HEK293T (cell line): ENCODE results near the gene COG8.

Source experiments
- CTCF ChIA-PET: fragments of 350-600 bp; formaldehyde crosslinking; extraction: SDS; loops from one replicate; lab custom pipeline; 2021; ENCODE audit warnings: antibody characterized with exemption, inconsistent platforms; lab: Yijun Ruan, JAX
- POLR2A ChIA-PET: fragments of 350-600 bp; formaldehyde crosslinking; extraction: SDS; loops from one replicate; lab custom pipeline; 2020; ENCODE audit warnings: antibody characterized with exemption, inconsistent platforms; lab: Yijun Ruan, JAX
- DNase-seq: peaks from one replicate; pipeline ENCODE4 v3.0.0; 2012; ENCODE audit warnings: mixed read lengths; ENCODE audit errors: extremely low spot score
- ARNT ChIP-seq: fragments of 450-650 bp; IDR thresholded peaks from 2 replicates; pipeline ENCODE4 v1.6.1; 2017; ENCODE audit warnings: mild to moderate bottlenecking
- BHLHE40 ChIP-seq: fragments of 450-650 bp; IDR thresholded peaks from 2 replicates; pipeline ENCODE4 v1.6.1; 2016; ENCODE audit warnings: mild to moderate bottlenecking, moderate library complexity, borderline replicate concordance
- CTBP1 ChIP-seq: fragments of 450-650 bp; IDR thresholded peaks from 2 replicates; pipeline ENCODE4 v1.6.1; 2016; ENCODE audit warnings: borderline replicate concordance
- ELF4 ChIP-seq: fragments of 450-650 bp; IDR thresholded peaks from 2 replicates; pipeline ENCODE4 v1.6.1; 2017; ENCODE audit warnings: antibody characterized with exemption
- FOXA1 ChIP-seq: fragments of 450-650 bp; IDR thresholded peaks from 2 replicates; pipeline ENCODE4 v1.6.1; 2016; ENCODE audit warnings: mild to moderate bottlenecking
- FOXK2 ChIP-seq: fragments of 450-650 bp; IDR thresholded peaks from 2 replicates; pipeline ENCODE4 v1.6.1; 2016; ENCODE audit warnings: mild to moderate bottlenecking
- FOXM1 ChIP-seq: fragments of 450-650 bp; IDR thresholded peaks from 2 replicates; pipeline ENCODE4 v1.6.1; 2017; ENCODE audit warnings: mild to moderate bottlenecking, borderline replicate concordance
- HDGF ChIP-seq: fragments of 450-650 bp; IDR thresholded peaks from 2 replicates; pipeline ENCODE4 v1.6.1; 2017; ENCODE audit warnings: antibody characterized with exemption, borderline replicate concordance
- L3MBTL2 ChIP-seq: fragments of 450-650 bp; conservative IDR thresholded peaks from 2 replicates; pipeline ENCODE4 v1.6.1; 2016; ENCODE audit warnings: mild to moderate bottlenecking
- LEF1 ChIP-seq: fragments of 450-650 bp; IDR thresholded peaks from 2 replicates; pipeline ENCODE4 v1.6.1; 2017; ENCODE audit warnings: mild to moderate bottlenecking, borderline replicate concordance
- NFRKB ChIP-seq: fragments of 450-650 bp; IDR thresholded peaks from 2 replicates; pipeline ENCODE4 v1.6.1; 2016; ENCODE audit warnings: mild to moderate bottlenecking, moderate library complexity
- PKNOX1 ChIP-seq: fragments of 450-650 bp; IDR thresholded peaks from 2 replicates; pipeline ENCODE4 v1.6.1; 2016
- SP1 ChIP-seq: fragments of 450-650 bp; IDR thresholded peaks from 2 replicates; pipeline ENCODE4 v1.6.1; 2017
- SUZ12 ChIP-seq: fragments of 450-650 bp; IDR thresholded peaks from 2 replicates; pipeline ENCODE4 v1.6.1; 2016; ENCODE audit warnings: mild to moderate bottlenecking
- TARDBP ChIP-seq: fragments of 450-650 bp; IDR thresholded peaks from 2 replicates; pipeline ENCODE4 v1.6.1; 2016
- ZNF384 ChIP-seq: fragments of 450-650 bp; IDR thresholded peaks from 2 replicates; pipeline ENCODE4 v1.6.1; 2016

The COG8 gene

GRCh38 chr16:69320740-69321073 is 18.7 kb downstream of the COG8 start:
- no peak for DNase-seq
- CTCF ChIA-PET: no interaction called here
- POLR2A ChIA-PET: interaction anchor here (1.1 kb wide), 1 partner anchor 9 kb away, joined by 3 read pairs; no protein-coding TSS in a partner anchor
- no peak for TF ChIP-seq PKNOX1
- no peak for TF ChIP-seq ELF4
- no peak for TF ChIP-seq CTBP1
- no peak for TF ChIP-seq ARNT
- TF ChIP-seq SUZ12: no peak
- no peak for TF ChIP-seq LEF1
- no peak for TF ChIP-seq HDGF
- TF ChIP-seq L3MBTL2: no peak
- no peak for TF ChIP-seq SP1
- no peak for TF ChIP-seq FOXA1

- ChIA-PET CTCF (no interaction called here), POLR2A (interaction anchor here (1.1 kb wide), 1 partner anchor 8 kb away, joined by 3 read pairs; no protein-coding TSS in a partner anchor)
- DNase-seq: no peak
- TF ChIP-seq LEF1: no peak
- no peak for TF ChIP-seq L3MBTL2
- no peak for TF ChIP-seq CTBP1
- TF ChIP-seq FOXA1: no peak
- TF ChIP-seq FOXK2: no peak
- no peak for TF ChIP-seq PKNOX1
- TF ChIP-seq TARDBP: no peak
Observed at GRCh38 chr16:69319826-69320739, 19.3 kb downstream of the COG8 start.

GRCh38 chr16:69319381-69319780 is 20.0 kb downstream of the COG8 start:
- DNase-seq: no peak
- ChIA-PET CTCF (no interaction called here), POLR2A (interaction anchor here (1.1 kb wide), 1 partner anchor 7 kb away, joined by 3 read pairs; no protein-coding TSS in a partner anchor)
- TF ChIP-seq SP1 (no peak), TARDBP (no peak)

GRCh38 chr16:69318911-69319289 is 20.5 kb downstream of the COG8 start:
- ChIA-PET POLR2A (no interaction called here), CTCF (no interaction called here)
- DNase-seq: no peak
- TF ChIP-seq LEF1 (no peak), SUZ12 (no peak), FOXA1 (no peak), PKNOX1 (no peak), ZNF384 (no peak), FOXK2 (no peak), CTBP1 (no peak), L3MBTL2 (no peak), HDGF (no peak)

GRCh38 chr16:69318177-69318910 is 21.0 kb downstream of the COG8 start:
- ChIA-PET CTCF (no interaction called here), POLR2A (no interaction called here)
- TF ChIP-seq SUZ12 (no peak), ARNT (no peak), LEF1 (no peak), ZNF384 (no peak), ELF4 (no peak), HDGF (no peak), L3MBTL2 (no peak), BHLHE40 (no peak), PKNOX1 (no peak), NFRKB (no peak), FOXK2 (no peak), CTBP1 (no peak), SP1 (no peak), TARDBP (no peak), FOXA1 (no peak), FOXM1 (no peak)
- no peak for DNase-seq

GRCh38 chr16:69316595-69317034 is 22.7 kb downstream of the COG8 start:
- TF ChIP-seq SP1: no peak
- TF ChIP-seq HDGF: no peak
- no peak for TF ChIP-seq FOXM1
- TF ChIP-seq ARNT: no peak
- no peak for TF ChIP-seq BHLHE40
- no peak for TF ChIP-seq NFRKB
- TF ChIP-seq TARDBP: no peak
- no peak for TF ChIP-seq ELF4
- no peak for TF ChIP-seq L3MBTL2
- no peak for TF ChIP-seq SUZ12
- TF ChIP-seq LEF1: no peak
- no peak for TF ChIP-seq FOXA1
- no peak for TF ChIP-seq ZNF384
- TF ChIP-seq FOXK2: no peak
- TF ChIP-seq PKNOX1: no peak
- TF ChIP-seq CTBP1: no peak
- ChIA-PET CTCF (no interaction called here), POLR2A (no interaction called here)
- DNase-seq: no peak
